OCI-LY3 (cell line): ENCODE measurements around the gene LRRC31.

Experiments used
- EZH2phosphoT487 ChIP-seq: fragments of 200-600 bp; shearing (Covaris generic); IDR thresholded peaks from 2 replicates; pipeline ENCODE4 v1.6.1; 2018; ENCODE audit warnings: antibody characterized with exemption, mixed run types, low read depth
- TF ChIP-seq, protein P1 (sequence below): fragments of 200-600, 300-600 bp; sonication (generic); IDR thresholded peaks from 2 replicates; pipeline ENCODE4 v1.5.1; 2014; ENCODE audit warnings: antibody characterized with exemption, low read length, low read depth

GRCh38 chr3:169812332-169813235, 57.2 kb downstream of the LRRC31 start, which contains the start of the genes LRRC34 and LRRIQ4:
- TF ChIP-seq, protein P1, sequence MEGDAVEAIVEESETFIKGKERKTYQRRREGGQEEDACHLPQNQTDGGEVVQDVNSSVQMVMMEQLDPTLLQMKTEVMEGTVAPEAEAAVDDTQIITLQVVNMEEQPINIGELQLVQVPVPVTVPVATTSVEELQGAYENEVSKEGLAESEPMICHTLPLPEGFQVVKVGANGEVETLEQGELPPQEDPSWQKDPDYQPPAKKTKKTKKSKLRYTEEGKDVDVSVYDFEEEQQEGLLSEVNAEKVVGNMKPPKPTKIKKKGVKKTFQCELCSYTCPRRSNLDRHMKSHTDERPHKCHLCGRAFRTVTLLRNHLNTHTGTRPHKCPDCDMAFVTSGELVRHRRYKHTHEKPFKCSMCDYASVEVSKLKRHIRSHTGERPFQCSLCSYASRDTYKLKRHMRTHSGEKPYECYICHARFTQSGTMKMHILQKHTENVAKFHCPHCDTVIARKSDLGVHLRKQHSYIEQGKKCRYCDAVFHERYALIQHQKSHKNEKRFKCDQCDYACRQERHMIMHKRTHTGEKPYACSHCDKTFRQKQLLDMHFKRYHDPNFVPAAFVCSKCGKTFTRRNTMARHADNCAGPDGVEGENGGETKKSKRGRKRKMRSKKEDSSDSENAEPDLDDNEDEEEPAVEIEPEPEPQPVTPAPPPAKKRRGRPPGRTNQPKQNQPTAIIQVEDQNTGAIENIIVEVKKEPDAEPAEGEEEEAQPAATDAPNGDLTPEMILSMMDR, result no peak
- TF ChIP-seq EZH2phosphoT487, result no peak
